H9 (cell line): ENCODE results near the gene RALGAPA2. TPM values are rescaled to one million over a fixed set of nuclear protein-coding genes. Genes with fewer than 3 reads are reported as not detected.
A peak's percentile ranks its signal among the peaks of the same experiment; 100 is the strongest.

Experiments
- DNase-seq: peaks from one replicate; pipeline ENCODE4 v3.0.0-alpha.2; 2017
- H2AFZ ChIP-seq: one replicate; pipeline ENCODE4 v1.6.1; 2013; ENCODE audit warnings: mild to moderate bottlenecking, low read length, control low read depth, moderate library complexity
- H2AK5ac ChIP-seq: 2 replicates; pipeline ENCODE4 v1.6.1; 2013; ENCODE audit warnings: low read length, control low read depth, mixed read lengths; ENCODE audit not compliant: insufficient read length
- H2BK120ac ChIP-seq: one replicate; pipeline ENCODE4 v1.6.1; 2013; ENCODE audit warnings: low read depth, mild to moderate bottlenecking, low read length, control low read depth, inconsistent platforms; ENCODE audit not compliant: poor library complexity, severe bottlenecking
- H2BK12ac ChIP-seq: 2 replicates; pipeline ENCODE4 v1.6.1; 2013; ENCODE audit warnings: low read length, control low read depth, mixed read lengths, low read depth; ENCODE audit not compliant: insufficient read length
- H2BK15ac ChIP-seq: 2 replicates; pipeline ENCODE4 v1.6.1; 2013; ENCODE audit warnings: low read depth, low read length, control low read depth
- H2BK20ac ChIP-seq: one replicate; pipeline ENCODE4 v1.6.1; 2013; ENCODE audit warnings: low read depth, mild to moderate bottlenecking, low read length, control low read depth, inconsistent platforms; ENCODE audit not compliant: poor library complexity, severe bottlenecking
- H2BK5ac ChIP-seq: 2 replicates; pipeline ENCODE4 v1.6.1; 2013; ENCODE audit warnings: low read length, control low read depth, mixed read lengths; ENCODE audit not compliant: insufficient read length
- H3K14ac ChIP-seq: 2 replicates; pipeline ENCODE4 v1.6.1; 2013; ENCODE audit warnings: low read length, control low read depth; ENCODE audit not compliant: insufficient read depth
- H3K18ac ChIP-seq: 2 replicates; pipeline ENCODE4 v1.6.1; 2013; ENCODE audit warnings: low read depth, mild to moderate bottlenecking, mixed read lengths, low read length, control low read depth; ENCODE audit not compliant: insufficient read length
- H3K23ac ChIP-seq: 2 replicates; pipeline ENCODE4 v1.6.1; 2013; ENCODE audit warnings: low read length, control low read depth, mixed read lengths, low read depth; ENCODE audit not compliant: insufficient read length
- H3K23me2 ChIP-seq: 2 replicates; pipeline ENCODE4 v1.6.1; 2013; ENCODE audit warnings: low read depth, mild to moderate bottlenecking, mixed read lengths, low read length, control low read depth; ENCODE audit not compliant: insufficient read length, poor library complexity, severe bottlenecking
- H3K27ac ChIP-seq: 2 replicates; pipeline ENCODE4 v1.5.1; 2013; ENCODE audit warnings: low read length, control low read depth, mixed read lengths, low read depth; ENCODE audit not compliant: insufficient read length
- H3K27me3 ChIP-seq: 2 replicates; pipeline ENCODE4 v1.6.1; 2013; ENCODE audit warnings: low read length, control low read depth, inconsistent platforms; ENCODE audit not compliant: insufficient read depth
- H3K4ac ChIP-seq: 2 replicates; pipeline ENCODE4 v1.6.1; 2013; ENCODE audit warnings: low read depth, mild to moderate bottlenecking, control low read depth, inconsistent platforms, low read length, moderate library complexity
- H3K4me1 ChIP-seq: 2 replicates; pipeline ENCODE4 v1.6.1; 2013; ENCODE audit warnings: low read length, control low read depth, inconsistent platforms; ENCODE audit not compliant: insufficient read depth
- H3K4me2 ChIP-seq: 2 replicates; pipeline ENCODE4 v1.6.1; 2013; ENCODE audit warnings: low read length, control low read depth, mixed read lengths; ENCODE audit not compliant: insufficient read length, insufficient read depth
- H3K56ac ChIP-seq: 2 replicates; pipeline ENCODE4 v1.6.1; 2013; ENCODE audit warnings: low read depth, mild to moderate bottlenecking, mixed read lengths, low read length, control low read depth; ENCODE audit not compliant: insufficient read length
- H3K79me1 ChIP-seq: 2 replicates; pipeline ENCODE4 v1.6.1; 2013; ENCODE audit warnings: low read depth, mild to moderate bottlenecking, moderate library complexity, low read length, control low read depth, inconsistent platforms; ENCODE audit not compliant: insufficient read depth, poor library complexity, severe bottlenecking
- H3K79me2 ChIP-seq: 2 replicates; pipeline ENCODE4 v1.6.1; 2013; ENCODE audit warnings: low read length, control low read depth, inconsistent platforms; ENCODE audit not compliant: insufficient read depth
- H3K9ac ChIP-seq: 2 replicates; pipeline ENCODE4 v1.6.1; 2013; ENCODE audit warnings: low read length, control low read depth, mixed read lengths; ENCODE audit not compliant: insufficient read length; ENCODE audit errors: extremely low read depth
- H3K9me3 ChIP-seq: one replicate; pipeline ENCODE4 v1.6.1; 2013; ENCODE audit warnings: low read depth, low read length, inconsistent platforms; ENCODE audit not compliant: control insufficient read depth
- H3T11ph ChIP-seq: one replicate; pipeline ENCODE4 v1.6.1; 2013; ENCODE audit warnings: mild to moderate bottlenecking, low read length, control low read depth, inconsistent platforms
- H4K20me1 ChIP-seq: one replicate; pipeline ENCODE4 v1.6.1; 2013; ENCODE audit not compliant: control insufficient read depth, insufficient read length, insufficient read depth
- H4K5ac ChIP-seq: 2 replicates; pipeline ENCODE4 v1.6.1; 2013; ENCODE audit warnings: low read depth, mild to moderate bottlenecking, mixed read lengths, low read length, control low read depth; ENCODE audit not compliant: insufficient read length
- H4K8ac ChIP-seq: replicated peaks from 2 replicates; pipeline ENCODE4 v1.6.1; 2013; ENCODE audit warnings: low read length, control low read depth, mixed read lengths, low read depth; ENCODE audit not compliant: insufficient read length
- H4K91ac ChIP-seq: 2 replicates; pipeline ENCODE4 v1.6.1; 2013; ENCODE audit warnings: low read depth, mild to moderate bottlenecking, moderate library complexity, mixed read lengths, low read length, control low read depth; ENCODE audit not compliant: insufficient read length
- H3K27ac Mint-ChIP-seq, 3 experiments: 2 replicates in 2 of 3; 3 replicates in 1 of 3; pipeline ENCODE4 v1.8.0; 2020 to 2021; ENCODE audit warnings: mixed read lengths in 3 of 3, mild to moderate bottlenecking in 1 of 3, moderate library complexity in 1 of 3
- H3K27me3 Mint-ChIP-seq: 2 replicates; pipeline ENCODE4 v1.8.0; 2021; ENCODE audit warnings: low read depth, mild to moderate bottlenecking, moderate library complexity, mixed read lengths
- H3K36me3 Mint-ChIP-seq, 3 experiments: 2 replicates in 2 of 3; 3 replicates in 1 of 3; pipeline ENCODE4 v1.8.0; 2020 to 2021; ENCODE audit warnings: low read depth in 3 of 3, mixed read lengths in 3 of 3; ENCODE audit not compliant: insufficient read depth in 1 of 3
- H3K4me1 Mint-ChIP-seq, 2 experiments: 2 replicates each; pipeline ENCODE4 v1.8.0; 2020; ENCODE audit warnings: mixed read lengths in 2 of 2
- H3K4me3 Mint-ChIP-seq, 2 experiments: 2 replicates in 1 of 2; 3 replicates in 1 of 2; pipeline ENCODE4 v1.8.0; 2020 to 2021; ENCODE audit warnings: mild to moderate bottlenecking in 2 of 2, mixed read lengths in 2 of 2, moderate library complexity in 1 of 2
- H3K9me3 Mint-ChIP-seq, 2 experiments: 2 replicates in 1 of 2; 3 replicates in 1 of 2; pipeline ENCODE4 v1.8.0; 2020; ENCODE audit warnings: mild to moderate bottlenecking in 2 of 2, mixed read lengths in 2 of 2, moderate library complexity in 1 of 2
- CTCF ChIP-seq: fragments of 200-600 bp; sonication (generic); conservative IDR thresholded peaks from 3 replicates; pipeline ENCODE4 v1.8.0; 2021; ENCODE audit warnings: antibody characterized with exemption, mild to moderate bottlenecking
- WGBS: extraction: QIAGEN DNeasy Blood & Tissue Kit; methylation state at CpG from one replicate; pipeline ENCODE4 v1.1.7; 2013; ENCODE audit warnings: missing lambda C conversion rate, low lambda C conversion rate, mixed read lengths; ENCODE audit not compliant: insufficient read length; ENCODE audit errors: extremely low coverage; 5-methylcytosine and 5-hydroxymethylcytosine counted together
- total RNA-seq: library from RNA; stranded (reverse); gene quantifications from 2 replicates; pipeline ENCODE4 v1.2.1, GENCODE V29; 2021

The RALGAPA2 gene
- total RNA-seq, 1 experiment from 2014 or later: 16.6 TPM

GRCh38 chr20:20477444-20478041, 234.9 kb downstream of the RALGAPA2 start:
- Histone ChIP-seq H3T11ph (no peak overlapping the region), H3K14ac (no peak overlapping the region), H4K20me1 (no peaks in the 10 kb centered on the region), H3K23ac (no peak overlapping the region), H3K79me2 (0 out of 2 replicates have a peak, but pooled peaks cover 2% of the 10 kb centered on the region), H2AK5ac (no peak overlapping the region), H3K4ac (no peak overlapping the region), H3K4me2 (no peak overlapping the region), H3K18ac (no peak overlapping the region), H4K8ac (no peak overlapping the region), H3K4me1 (no peaks in the 10 kb centered on the region), H2BK20ac (no peak overlapping the region), H2BK15ac (no peak overlapping the region), H2BK5ac (no peak overlapping the region), H2BK12ac (no peak overlapping the region), H3K23me2 (no peaks in the 10 kb centered on the region), H4K5ac (no peak overlapping the region), H3K79me1 (no peaks in the 10 kb centered on the region), H3K56ac (no peak overlapping the region), H3K27me3 (no peaks in the 10 kb centered on the region), H3K9me3 (no peaks in the 10 kb centered on the region), H2AFZ (no peak overlapping the region), H3K27ac (no peak overlapping the region), H2BK120ac (no peak overlapping the region), H4K91ac (no peak overlapping the region), H3K9ac (no peak overlapping the region)
- no peak for DNase-seq
- Mint-ChIP-seq H3K9me3 (no peaks in the 10 kb centered on the region), H3K4me3 (no peak overlapping the region), H3K36me3 (peaks cover 0 to 2% (median 0%) of the 10 kb centered on the region in 3 experiments; a peak in 3 of 7 replicates), H3K27me3 (no peaks in the 10 kb centered on the region), H3K27ac (peak overlapping the region; percentile 72 to 89 (median 77); a peak in 4 of 7 replicates), H3K4me1 (peaks cover 21 to 22% of the 10 kb centered on the region in 2 experiments)
- TF ChIP-seq CTCF: no peak
- no CpG with 5 or more reads among the region's 5 CpGs for WGBS
